Stimulated activated CD4-positive, alpha-beta T cell treated with anti-CD3 and anti-CD28 coated beads, Interleukin-12 subunit alpha, Interleukin-12 subunit beta, amount 100 ng/mL, for 24 hours (primary cell): Measurements from ENCODE around the gene CLEC4F.

Experiments
- DNase-seq, 2 experiments: peaks; one replicate each; pipeline ENCODE4 v3.0.0-alpha.2; 2020; ENCODE audit warnings: low read depth in 2 of 2

The CLEC4F gene

GRCh38 chr2:70785137-70785911 lies 35.1 kb downstream of the CLEC4F start:
- peak in 1 of 2 experiments; percentile 25 for DNase-seq

DNA sequence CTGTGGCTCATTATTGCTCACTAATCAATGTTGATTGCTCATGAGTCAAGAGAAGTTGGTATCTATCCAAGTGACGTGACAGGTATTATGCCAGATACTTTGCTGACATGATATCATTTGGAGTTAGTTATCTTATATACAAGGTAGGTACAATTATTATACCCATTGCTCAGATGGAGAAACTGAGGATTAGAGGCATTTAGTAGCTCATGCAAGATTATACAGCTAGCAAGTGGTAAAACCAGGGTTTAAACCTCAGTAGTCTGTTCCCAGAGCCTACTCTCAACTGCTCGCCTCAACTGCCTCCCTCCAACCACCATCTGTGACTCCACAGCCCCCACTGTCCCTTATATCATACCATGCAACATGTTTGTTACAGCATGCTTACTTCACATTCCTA lies 36.1 kb downstream of the CLEC4F start:
- no peak for DNase-seq

- no peak for DNase-seq
Measured at GRCh38 chr2:70779911-70780545, 40.4 kb downstream of the CLEC4F start.

DNA sequence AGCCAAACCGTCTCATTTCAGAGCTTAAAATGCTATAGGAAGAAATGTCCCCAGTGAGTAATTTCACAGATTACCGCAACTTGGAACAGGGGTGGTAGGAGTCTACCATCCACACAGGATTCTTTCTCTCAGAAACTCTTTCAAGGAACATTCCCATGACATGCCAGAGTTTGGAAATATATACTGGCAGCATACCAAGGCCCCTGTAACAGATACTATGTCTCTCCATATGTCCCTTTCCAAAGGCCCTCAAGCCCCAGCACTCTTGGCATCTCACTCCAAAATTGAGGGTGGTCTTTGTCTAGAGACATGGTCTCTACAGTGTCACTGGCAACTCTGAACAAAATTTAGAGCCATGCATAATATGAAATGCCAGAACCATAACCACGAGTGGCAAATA lies 40.9 kb downstream of the CLEC4F start:
- DNase-seq = no peak

- no peak for DNase-seq
Measured at GRCh38 chr2:70778676-70779075, 41.7 kb downstream of the CLEC4F start.

- no peak for DNase-seq
Measured at GRCh38 chr2:70777450-70777849, 42.9 kb downstream of the CLEC4F start.

DNA sequence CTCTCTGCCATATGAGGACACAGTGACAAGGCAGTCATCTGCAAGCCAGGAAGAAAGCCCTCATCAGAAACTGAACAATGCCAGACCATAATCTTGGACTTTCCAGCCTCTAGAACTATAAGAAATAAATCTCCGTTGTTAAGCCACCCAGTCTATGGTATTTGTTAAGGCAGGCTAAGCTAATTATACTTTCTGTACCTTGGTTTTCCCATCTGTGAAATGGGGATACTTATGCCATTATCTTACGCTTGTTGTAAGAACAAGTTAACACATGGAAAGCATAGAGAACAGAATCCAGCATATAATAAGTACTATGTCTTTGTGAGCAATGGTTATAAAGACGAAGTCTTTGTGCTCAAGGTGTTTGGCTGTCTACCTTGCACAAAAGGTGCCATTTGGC lies 44.1 kb downstream of the CLEC4F start:
- DNase-seq = no peak

- DNase-seq = no peak
Measured at GRCh38 chr2:70775141-70775540, 45.3 kb downstream of the CLEC4F start.

DNA sequence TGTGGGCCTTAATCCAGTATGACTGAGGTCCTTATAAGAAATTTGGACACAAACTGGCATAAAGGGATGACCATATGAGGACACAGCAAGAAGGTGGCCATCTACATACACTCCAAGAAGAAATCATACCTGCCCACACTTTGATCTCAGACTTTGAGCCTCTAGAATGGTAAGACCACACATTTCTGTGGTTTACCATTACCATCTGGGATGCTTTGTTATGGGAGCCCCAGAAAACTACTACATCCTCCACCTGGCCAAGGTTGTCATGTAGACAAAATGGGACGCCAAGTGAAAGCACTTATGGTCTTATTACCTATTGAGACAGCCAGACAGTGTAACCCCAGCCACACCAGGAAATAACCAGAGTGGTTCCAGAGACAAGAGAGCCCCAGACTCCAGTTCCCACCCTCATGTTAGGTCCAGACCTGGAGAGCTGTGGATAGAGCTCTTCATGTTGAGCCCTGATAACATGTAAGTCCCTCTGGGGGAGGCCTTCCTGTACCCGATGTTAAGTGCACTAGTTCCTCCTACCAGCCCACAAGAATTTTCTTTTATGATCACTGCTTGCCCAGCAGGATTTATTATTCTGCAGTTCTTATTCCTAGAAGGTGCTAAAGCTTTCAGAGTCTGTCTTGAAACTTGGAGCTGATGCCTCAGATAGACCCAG lies 47.8 kb downstream of the CLEC4F start:
- DNase-seq = no peak

DNA sequence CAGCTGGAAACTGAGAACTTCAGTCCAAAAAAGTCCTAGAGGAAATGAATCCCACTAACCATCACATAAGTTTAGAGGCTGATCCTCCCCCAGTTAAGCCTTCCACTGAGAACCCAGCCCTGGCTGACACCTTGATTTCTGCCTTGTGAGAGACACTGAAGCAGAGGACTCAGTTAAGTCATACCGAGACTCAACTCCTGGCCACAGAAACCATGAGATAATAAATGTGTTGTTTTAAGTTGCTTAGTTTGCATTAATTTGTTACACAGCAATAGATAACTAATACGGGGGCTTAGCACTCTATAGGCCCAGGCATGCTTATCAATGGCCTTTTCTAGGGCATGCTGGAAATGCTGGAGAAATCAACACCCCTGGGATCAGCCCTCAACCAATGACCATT lies 49.0 kb downstream of the CLEC4F start:
- DNase-seq = no peak

DNA sequence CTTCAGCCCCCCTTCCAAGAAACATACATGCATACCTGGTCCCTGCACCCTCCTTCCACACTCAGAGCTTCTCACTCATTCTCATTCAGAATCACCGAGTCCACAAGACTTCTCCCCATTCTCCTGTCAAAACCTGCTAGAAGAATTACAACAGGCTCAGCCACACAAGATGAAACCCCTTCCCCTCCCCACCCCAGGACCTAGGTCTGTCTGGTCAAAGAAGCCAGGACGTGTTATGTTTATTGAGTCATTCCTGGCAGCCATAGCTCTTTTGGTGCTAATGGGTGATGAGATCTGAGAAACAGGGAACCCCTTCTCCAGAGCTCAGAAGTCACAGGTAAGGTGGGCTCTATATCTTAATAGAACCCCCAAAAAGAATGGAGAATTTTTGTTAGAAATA lies 50.9 kb downstream of the CLEC4F start:
- no peak for DNase-seq

GRCh38 chr2:70768590-70769085 lies 51.8 kb downstream of the CLEC4F start:
- no peak for DNase-seq

DNA sequence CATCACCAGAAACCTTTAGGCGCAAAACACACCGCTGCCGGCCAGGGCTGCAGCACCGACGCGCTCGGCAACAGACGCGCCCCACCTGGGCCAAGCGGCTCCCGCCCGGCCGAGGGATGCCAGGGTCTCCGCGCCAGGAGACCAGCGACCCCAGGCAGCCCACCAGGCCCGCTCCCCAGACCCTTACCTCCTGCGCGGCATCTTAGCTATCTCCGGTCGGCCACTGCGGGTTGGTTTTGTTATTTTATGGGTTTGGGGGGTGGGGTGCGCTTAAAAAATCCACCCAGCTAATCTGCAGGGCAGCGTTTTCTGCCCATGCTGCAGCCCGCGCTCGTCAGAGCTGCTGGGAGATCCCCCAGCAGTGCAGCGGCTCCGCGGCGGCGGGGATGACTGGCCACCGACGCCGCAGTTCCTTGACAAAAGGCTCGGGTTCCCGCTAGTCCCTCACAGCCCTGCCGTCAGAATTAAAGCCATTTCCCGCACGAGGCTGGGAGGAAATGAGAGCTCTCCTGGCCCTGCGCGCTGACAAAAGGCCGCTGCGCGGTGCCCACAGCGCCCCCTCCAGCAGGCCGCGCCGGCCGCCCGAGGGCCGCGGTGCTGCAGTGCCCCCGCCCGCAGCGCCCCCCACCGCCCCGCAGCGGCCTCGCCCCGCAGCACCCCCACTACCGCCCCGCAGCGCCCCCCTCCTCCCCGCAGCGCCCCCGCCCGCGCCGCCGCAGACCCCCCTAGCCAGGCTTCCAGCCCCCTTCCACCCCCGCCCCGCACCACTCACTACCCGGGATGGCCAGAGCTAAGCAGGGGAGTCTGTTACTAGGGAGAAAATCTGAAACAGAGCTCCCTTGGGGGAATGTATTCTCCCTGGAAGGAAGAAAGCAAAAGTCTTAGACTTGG lies 52.5 kb downstream of the CLEC4F start, which contains the start of gene ADD2:
Gene ADD2 (minus strand): TSS at position 502 of the 891 bp plus-strand sequence. CDS start 61,792 bp downstream, outside the sequence.
- DNase-seq = peak in 1 of 2 experiments; percentile 30

GRCh38 chr2:70767079-70767698 lies 53.2 kb downstream of the CLEC4F start:
- DNase-seq = peak in 1 of 2 experiments; percentile 5

GRCh38 chr2:70766357-70767078 lies 53.9 kb downstream of the CLEC4F start:
- DNase-seq = no peak

- no peak for DNase-seq
Measured at GRCh38 chr2:70765507-70765906, 54.9 kb downstream of the CLEC4F start.

DNA sequence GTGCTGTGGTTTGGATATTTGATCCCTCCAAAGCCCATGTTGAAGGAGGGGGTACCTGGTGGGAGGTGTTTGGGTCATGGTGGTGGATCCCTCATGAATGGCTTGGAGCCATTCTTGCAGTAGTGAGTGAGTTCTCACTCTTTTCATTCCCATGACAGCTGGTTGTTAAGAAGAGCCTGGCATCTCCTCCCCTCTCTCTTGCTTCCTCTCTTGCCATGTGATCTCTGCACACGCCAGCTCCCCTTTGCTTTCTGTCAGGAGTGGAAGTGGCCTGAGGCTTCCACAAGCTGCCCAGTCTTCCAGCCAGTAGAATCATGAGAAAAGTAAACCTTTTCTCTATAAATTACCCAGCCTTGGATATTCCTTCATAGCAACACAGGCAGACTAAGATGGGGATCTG lies 61.0 kb downstream of the CLEC4F start:
- DNase-seq = no peak
